NB4 (cell line): ENCODE data around the gene ING2.

Experiments
- MYC ChIP-seq: IDR thresholded peaks from 2 replicates; pipeline ENCODE4 v1.6.1; 2011; ENCODE audit warnings: low read depth, low read length
- TF ChIP-seq, protein P1 (sequence below): IDR thresholded peaks from one replicate; pipeline ENCODE4 v1.5.1; 2012; ENCODE audit warnings: low read depth, low read length

DNA sequence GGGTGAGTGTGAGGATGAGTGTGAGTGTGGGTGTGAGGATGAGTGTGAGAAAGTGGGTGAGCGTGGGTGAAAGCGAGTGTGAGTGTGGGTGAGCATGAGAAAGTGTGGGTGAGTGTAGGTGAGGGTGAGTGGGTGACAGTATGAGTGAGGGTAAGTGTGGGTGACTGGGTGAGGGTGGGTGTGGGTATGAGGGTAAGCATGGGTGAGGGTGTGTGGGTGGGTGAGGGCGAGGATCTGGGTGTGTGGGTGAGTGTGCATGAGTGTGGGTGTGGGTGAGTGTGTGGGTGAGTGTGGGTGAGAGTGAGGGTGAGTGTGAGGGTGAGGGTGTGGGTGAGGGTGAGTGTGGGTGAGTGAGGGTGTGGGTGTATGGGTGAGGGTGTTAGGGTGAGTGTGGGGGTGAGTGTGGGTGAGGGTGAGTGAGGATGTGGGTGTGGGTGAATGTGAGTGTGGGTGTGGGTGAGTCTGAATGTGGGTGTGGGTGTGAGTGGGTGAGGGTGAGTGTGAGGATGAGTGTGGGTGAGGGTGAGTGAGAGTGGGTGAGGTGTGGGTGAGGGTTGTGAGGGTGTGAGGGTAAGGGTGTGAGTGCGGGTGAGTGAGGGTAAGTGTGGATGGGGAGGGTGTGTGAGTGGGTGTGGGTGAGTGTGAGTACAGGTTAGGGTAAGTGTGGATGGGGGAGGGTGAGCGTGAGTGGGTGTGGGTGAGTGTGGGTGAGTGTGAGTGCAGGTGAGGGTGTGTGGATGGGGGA, 48.9 kb downstream of the ING2 start:
- TF ChIP-seq, protein P1, sequence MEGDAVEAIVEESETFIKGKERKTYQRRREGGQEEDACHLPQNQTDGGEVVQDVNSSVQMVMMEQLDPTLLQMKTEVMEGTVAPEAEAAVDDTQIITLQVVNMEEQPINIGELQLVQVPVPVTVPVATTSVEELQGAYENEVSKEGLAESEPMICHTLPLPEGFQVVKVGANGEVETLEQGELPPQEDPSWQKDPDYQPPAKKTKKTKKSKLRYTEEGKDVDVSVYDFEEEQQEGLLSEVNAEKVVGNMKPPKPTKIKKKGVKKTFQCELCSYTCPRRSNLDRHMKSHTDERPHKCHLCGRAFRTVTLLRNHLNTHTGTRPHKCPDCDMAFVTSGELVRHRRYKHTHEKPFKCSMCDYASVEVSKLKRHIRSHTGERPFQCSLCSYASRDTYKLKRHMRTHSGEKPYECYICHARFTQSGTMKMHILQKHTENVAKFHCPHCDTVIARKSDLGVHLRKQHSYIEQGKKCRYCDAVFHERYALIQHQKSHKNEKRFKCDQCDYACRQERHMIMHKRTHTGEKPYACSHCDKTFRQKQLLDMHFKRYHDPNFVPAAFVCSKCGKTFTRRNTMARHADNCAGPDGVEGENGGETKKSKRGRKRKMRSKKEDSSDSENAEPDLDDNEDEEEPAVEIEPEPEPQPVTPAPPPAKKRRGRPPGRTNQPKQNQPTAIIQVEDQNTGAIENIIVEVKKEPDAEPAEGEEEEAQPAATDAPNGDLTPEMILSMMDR, result no peak
- TF ChIP-seq MYC, result no peak
